Endothelial cell of umbilical vein (primary cell): Measurements from ENCODE around the gene MLLT1. TPM values are rescaled to one million over a fixed set of nuclear protein-coding genes. Genes with fewer than 3 reads are reported as not detected.

Source experiments
- BruUV-seq: library from RNA; stranded (reverse); fragments of 400-500 nt; replicated peaks from 2 replicates; lab custom pipeline; 2021; lab: Mats Ljungman, UMichigan
- CTCF ChIA-PET: fragments of 300-600, 350-600 bp; sonication (Branson Sonifier 250); formaldehyde crosslinking; loops from one replicate; lab custom pipeline; 2021; ENCODE audit warnings: antibody characterized with exemption, inconsistent platforms; lab: Charles Lee
- POLR2A ChIA-PET: fragments of 300-600, 350-600 bp; sonication (Branson Sonifier 250); formaldehyde crosslinking; loops from one replicate; lab custom pipeline; 2021; ENCODE audit warnings: antibody characterized with exemption, inconsistent platforms; lab: Charles Lee
- DNase-seq: peaks from one replicate; pipeline ENCODE4 v3.0.0-alpha.2; 2011; ENCODE audit warnings: low read depth, low spot score
- FAIRE-seq: peaks from 2 replicates; lab custom pipeline; 2011; peaks lifted over from hg19 to GRCh38; lab: Jason Lieb, UNC
- H2AFZ ChIP-seq: 2 replicates; pipeline ENCODE4 v1.6.0; 2012; ENCODE audit warnings: low read depth, low read length, control low read depth, inconsistent platforms
- H3K27ac ChIP-seq: 2 replicates; pipeline ENCODE4 v1.5.1; 2011; ENCODE audit warnings: low read depth, mild to moderate bottlenecking, control low read depth, low read length, moderate library complexity; ENCODE audit not compliant: insufficient read depth
- H3K27me3 ChIP-seq, 2 experiments: 2 replicates each; pipeline versions ENCODE4 v1.6.0 to v1.6.1; 2011; ENCODE audit warnings: low read length in 2 of 2, mixed read lengths in 1 of 2; ENCODE audit not compliant: control insufficient read depth in 2 of 2, insufficient read depth in 2 of 2
- H3K36me3 ChIP-seq, 2 experiments: 2 replicates in 1 of 2; 3 replicates in 1 of 2; pipeline ENCODE4 v1.5.1; 2011; ENCODE audit warnings: low read length in 2 of 2, mild to moderate bottlenecking in 1 of 2, moderate library complexity in 1 of 2; ENCODE audit not compliant: control insufficient read depth in 2 of 2, insufficient read depth in 2 of 2; ENCODE audit errors: extremely low read depth in 1 of 2
- H3K4me1 ChIP-seq: 3 replicates; pipeline ENCODE4 v1.5.1; 2011; ENCODE audit warnings: mild to moderate bottlenecking, low read length; ENCODE audit not compliant: control insufficient read depth, insufficient read depth; ENCODE audit errors: extremely low read depth
- H3K4me2 ChIP-seq: 2 replicates; pipeline ENCODE4 v1.6.1; 2011; ENCODE audit warnings: low read length, control low read depth, mixed read lengths; ENCODE audit not compliant: insufficient read depth
- H3K4me3 ChIP-seq, 3 experiments: fragments of 200-600 bp in 1 of 3; sonication (generic), shearing (Covaris generic) in 1 of 3; replicated peaks in 1 of 3; 2 replicates each; pipeline ENCODE4 v1.5.1; 2011 to 2016; ENCODE audit warnings: control low read depth in 3 of 3, low read length in 3 of 3, mild to moderate bottlenecking in 2 of 3, inconsistent platforms in 1 of 3, low read depth in 1 of 3, moderate library complexity in 1 of 3; ENCODE audit not compliant: insufficient read depth in 1 of 3
- H3K79me2 ChIP-seq: 2 replicates; pipeline ENCODE4 v1.6.0; 2012; ENCODE audit warnings: low read length, inconsistent platforms; ENCODE audit not compliant: control insufficient read depth, insufficient read depth
- H3K9ac ChIP-seq: replicated peaks from 2 replicates; pipeline ENCODE3; 2011; ENCODE audit warnings: low read length, control low read depth; ENCODE audit not compliant: insufficient read depth; ENCODE audit errors: extremely low read depth
- H3K9me1 ChIP-seq: replicated peaks from 3 replicates; pipeline ENCODE4 v1.6.0; 2011; ENCODE audit warnings: mild to moderate bottlenecking, low read length; ENCODE audit not compliant: control insufficient read depth, insufficient read depth; ENCODE audit errors: extremely low read depth
- H3K9me3 ChIP-seq: replicated peaks from 2 replicates; pipeline ENCODE4 v1.5.1; 2012; ENCODE audit warnings: low read length, inconsistent platforms; ENCODE audit not compliant: control insufficient read depth, insufficient read depth
- H4K20me1 ChIP-seq: replicated peaks from 2 replicates; pipeline ENCODE3; 2011; ENCODE audit warnings: mild to moderate bottlenecking, low read length; ENCODE audit not compliant: control insufficient read depth, insufficient read depth; ENCODE audit errors: extremely low read depth
- CTCF ChIP-seq, 2 donors: IDR thresholded peaks; 1 replicate in 1 of 2; 2 replicates in 1 of 2; pipeline ENCODE4 v1.5.1; 2011; ENCODE audit warnings: low read length in 2 of 2, mild to moderate bottlenecking in 2 of 2, moderate library complexity in 2 of 2, control low read depth in 1 of 2, inconsistent platforms in 1 of 2, low read depth in 1 of 2; ENCODE audit not compliant: insufficient read depth in 1 of 2; ENCODE audit errors: extremely low read depth in 1 of 2
- EZH2 ChIP-seq: IDR thresholded peaks from 2 replicates; pipeline ENCODE4 v1.6.1; 2012; ENCODE audit warnings: borderline replicate concordance, low read depth, mild to moderate bottlenecking, moderate library complexity, low read length, inconsistent platforms; ENCODE audit not compliant: severe bottlenecking
- FOS ChIP-seq: IDR thresholded peaks from 2 replicates; pipeline ENCODE4 v1.6.1; 2011; ENCODE audit warnings: mild to moderate bottlenecking, low read length, moderate library complexity, borderline replicate concordance; ENCODE audit not compliant: insufficient read depth
- GATA2 ChIP-seq: IDR thresholded peaks from 2 replicates; pipeline ENCODE4 v1.7.0; 2011; ENCODE audit warnings: low read depth, mild to moderate bottlenecking, moderate library complexity, mixed read lengths, low read length; ENCODE audit not compliant: insufficient read length, insufficient read depth
- JUN ChIP-seq: IDR thresholded peaks from 2 replicates; pipeline ENCODE4 v1.6.1; 2011; ENCODE audit warnings: borderline replicate concordance, low read depth; ENCODE audit not compliant: insufficient read length, insufficient read depth
- MYC ChIP-seq: IDR thresholded peaks from one replicate; pipeline ENCODE4 v1.6.1; 2011; ENCODE audit warnings: mild to moderate bottlenecking, low read depth, low read length
- POLR2A ChIP-seq: IDR thresholded peaks from 2 replicates; pipeline ENCODE4 v1.6.1; 2012; ENCODE audit warnings: low read depth, mild to moderate bottlenecking, control low read depth, low read length
- POLR2AphosphoS5 ChIP-seq: IDR thresholded peaks from 2 replicates; pipeline ENCODE4 v1.6.1; 2012; ENCODE audit warnings: low read depth, mild to moderate bottlenecking, control low read depth, low read length, moderate library complexity; ENCODE audit not compliant: insufficient read depth
- dilution Hi-C: fragments of 300-500 bp; cut with MboI; formaldehyde crosslinking; loops from one replicate; pipeline ENCODE4 v1.15.0; 2019; ENCODE audit warnings: low sequenced_read_pairs; ENCODE audit not compliant: extremely low pct_ligation_motif_present
- intact Hi-C: fragments of 100-400 bp; cut with micrococcal nuclease; formaldehyde crosslinking; loops from one replicate; pipeline ENCODE4 v1.10.0; 2022
- polyA plus RNA-seq, 4 experiments: library from polyadenylated mRNA; depleted of rRNA in 3 of 4; stranded (reverse) in 3 of 4; unstranded in 1 of 4; fragments of >200 nt; gene quantifications; 2 replicates each; pipeline versions ENCODE4 v1.2.1 to v1.2.3, GENCODE V29; 2011 to 2012; ENCODE audit warnings: missing spikeins in 1 of 4
- total RNA-seq: library from RNA; stranded (reverse); gene quantifications from 2 replicates; pipeline ENCODE4 v1.2.3, GENCODE V29; 2021
- TF ChIP-seq, protein P1 (sequence below): IDR thresholded peaks from 2 replicates; pipeline ENCODE4 v1.6.1; 2011; ENCODE audit not compliant: insufficient read depth, insufficient read length

Gene MLLT1
- total and polyA plus RNA-seq, 2 donors (not counting 3 experiments of a cell fraction or from before 2014, with no cell fraction given), result 43.9 to 84.8 TPM

- no peak for TF ChIP-seq GATA2
- no peak for TF ChIP-seq MYC
- TF ChIP-seq, protein P1, sequence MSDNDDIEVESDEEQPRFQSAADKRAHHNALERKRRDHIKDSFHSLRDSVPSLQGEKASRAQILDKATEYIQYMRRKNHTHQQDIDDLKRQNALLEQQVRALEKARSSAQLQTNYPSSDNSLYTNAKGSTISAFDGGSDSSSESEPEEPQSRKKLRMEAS, result no peak
- no peak for TF ChIP-seq EZH2
- no peak for TF ChIP-seq JUN
- no peak for TF ChIP-seq POLR2AphosphoS5
- no peak for TF ChIP-seq FOS
- no peak for TF ChIP-seq CTCF (IDR thresholded peaks at IDR 0.05; ENCODE audit: extremely low read depth in 1 of 2, insufficient read depth in 1 of 2, low read depth in 1 of 2, low read length in 2 of 2)
- no peak for TF ChIP-seq POLR2A
- intact Hi-C loops, result no loop called here
- no peak for FAIRE-seq
- Histone ChIP-seq H3K9me1 (no peaks in the 10 kb centered on the region), H4K20me1 (no peaks in the 10 kb centered on the region), H2AFZ (no peak overlapping the region), H3K4me3 (no peak overlapping the region), H3K9me3 (no peaks in the 10 kb centered on the region), H3K9ac (no peak overlapping the region), H3K27me3 (no peaks in the 10 kb centered on the region), H3K4me1 (no peaks in the 10 kb centered on the region), H3K4me2 (no peak overlapping the region), H3K79me2 (peaks cover 55% of the 10 kb centered on the region), H3K36me3 (peaks cover 4 to 39% of the 10 kb centered on the region in 2 experiments), H3K27ac (no peak overlapping the region)
- CTCF ChIA-PET, result no interaction called here
- dilution Hi-C loops, result no loop called here
- BruUV-seq, result no TSS peak
- POLR2A ChIA-PET, result no interaction called here
- no peak for DNase-seq
Measured at GRCh38 chr19:6263306-6263705, 16.5 kb downstream of the MLLT1 start.
